ENCODE data around the gene MT2A.
A peak's percentile ranks its signal among the peaks of the same experiment; 100 is the strongest.

The MT2A gene

DNA sequence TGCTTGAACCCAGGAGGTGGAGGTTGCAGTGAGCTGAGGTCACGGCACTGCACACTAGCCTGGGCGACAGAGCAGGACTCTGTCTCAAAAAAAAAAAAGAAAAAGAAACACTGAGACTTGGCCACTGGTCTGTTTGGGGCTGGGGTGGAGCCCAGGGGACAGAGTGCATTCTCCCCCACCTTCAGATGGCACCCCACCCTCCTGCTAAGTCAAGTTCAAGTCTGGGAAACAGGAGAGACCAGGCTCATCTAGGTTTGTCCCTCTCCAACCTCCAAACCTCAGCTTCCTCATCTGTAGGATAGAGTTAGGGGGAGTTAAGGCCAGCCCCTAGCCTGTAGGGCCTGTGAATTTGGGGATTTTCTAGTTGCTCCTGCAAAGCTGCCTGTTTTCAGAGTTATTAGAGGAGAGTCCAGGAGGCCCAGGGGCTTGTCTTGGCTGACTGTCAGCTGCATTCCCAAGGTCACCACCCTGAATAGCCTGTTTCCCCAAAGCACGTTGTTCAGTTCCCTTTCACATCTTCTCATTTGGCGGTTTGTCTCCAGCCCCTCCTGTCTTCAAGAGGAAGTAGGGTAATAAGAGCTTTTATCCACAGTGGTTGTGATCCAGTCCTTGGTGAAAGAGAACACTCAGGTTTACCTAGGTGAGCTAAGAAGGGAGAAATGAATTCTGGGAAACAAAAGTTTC is 16.9 kb upstream of the MT2A start:
- in situ Hi-C loops (cut with HindIII; ENCODE audit: low pct_ligation_motif_present, low pct_unique_long_range_greater_than_20kb, low sequenced_read_pairs): no loop called here
- no peak for DNase-seq

DNA sequence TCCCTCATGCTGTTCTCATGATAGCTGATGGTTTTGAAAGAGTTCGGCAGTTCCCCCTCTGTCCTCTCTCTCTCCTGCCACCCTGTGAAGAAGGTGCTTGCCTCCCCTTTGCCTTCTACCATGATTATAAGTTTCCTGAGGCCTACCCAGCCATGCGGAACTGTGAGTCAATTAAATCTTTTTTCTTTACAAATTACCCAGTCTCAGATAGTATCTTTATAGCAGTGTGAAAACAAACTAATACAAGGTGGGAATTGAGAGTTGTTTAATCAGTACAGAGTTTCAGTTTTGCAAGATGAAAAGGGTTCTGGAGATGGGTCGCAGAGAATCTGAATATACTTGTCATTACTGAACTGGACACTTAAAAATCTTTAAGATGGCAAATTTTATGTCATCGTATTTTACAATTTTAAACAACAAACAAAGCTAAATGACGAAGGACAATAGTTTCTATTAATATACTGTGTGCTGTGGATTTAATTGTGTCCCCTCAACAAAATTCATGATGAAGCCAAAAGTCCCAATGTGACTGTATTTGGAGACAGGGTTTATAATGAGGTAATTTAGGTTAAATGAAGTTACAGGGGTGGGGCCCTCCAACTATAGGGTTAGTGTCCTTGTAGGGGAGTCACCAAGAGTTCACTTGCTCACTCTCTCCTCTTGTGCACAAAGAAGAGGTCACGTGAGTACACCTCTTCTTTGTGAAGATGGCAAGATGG is 14.7 kb upstream of the MT2A start:
- in situ Hi-C loops (cut with HindIII; ENCODE audit: low pct_ligation_motif_present, low pct_unique_long_range_greater_than_20kb, low sequenced_read_pairs): no loop called here
- no peak for DNase-seq

DNA sequence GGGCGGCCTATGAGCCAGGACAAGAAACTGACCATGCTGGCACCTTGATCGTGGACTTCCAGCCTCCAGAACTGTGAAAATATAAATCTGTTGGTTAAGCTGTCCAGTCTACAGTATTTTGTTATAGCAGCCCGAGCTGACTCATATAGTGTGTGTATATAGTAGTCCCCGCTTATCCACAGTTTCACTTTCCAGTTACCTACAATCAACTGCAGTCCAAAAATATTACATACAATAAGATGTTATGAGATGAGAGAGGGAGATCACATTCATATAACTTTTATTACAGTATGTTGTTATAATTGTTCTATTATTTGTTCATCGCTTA is 14.1 kb upstream of the MT2A start:
- DNase-seq: no peak
- in situ Hi-C loops (cut with HindIII; ENCODE audit: low pct_ligation_motif_present, low pct_unique_long_range_greater_than_20kb, low sequenced_read_pairs): no loop called here

DNA sequence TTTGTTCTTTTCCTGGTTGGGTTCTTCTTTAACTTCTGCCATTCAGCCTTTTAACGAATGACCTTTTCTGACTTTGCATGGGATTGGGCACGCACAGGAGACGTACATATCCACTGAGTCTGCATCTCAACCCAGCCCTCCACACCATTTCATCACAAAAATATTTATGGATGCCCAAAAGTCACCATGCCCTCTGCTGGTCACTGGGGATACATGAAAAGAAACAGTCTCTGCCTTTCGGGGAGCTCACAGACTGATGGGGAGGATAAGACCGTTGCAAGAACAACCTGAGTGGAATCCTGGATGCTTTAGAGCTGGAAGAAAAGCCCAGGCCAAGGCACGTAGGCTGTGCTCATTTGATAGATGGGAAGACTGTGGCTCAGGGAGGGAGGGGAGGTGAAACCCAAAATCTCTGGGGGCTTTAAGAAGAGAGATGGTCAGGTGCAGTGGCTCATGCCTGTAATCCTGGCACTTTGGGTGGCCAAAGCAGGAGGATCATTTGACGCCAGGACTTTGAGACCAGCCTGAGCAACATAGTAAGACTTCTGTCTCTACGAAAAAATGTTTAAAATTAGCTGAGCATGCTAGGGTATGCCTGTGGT is 7.9 kb upstream of the MT2A start:
- in situ Hi-C loops (cut with HindIII; ENCODE audit: low pct_ligation_motif_present, low pct_unique_long_range_greater_than_20kb, low sequenced_read_pairs): no loop called here
- DNase-seq: peak; percentile 73

GRCh38 chr16:56601325-56601724 is 7.1 kb upstream of the MT2A start:
- in situ Hi-C loops (cut with HindIII; ENCODE audit: low pct_ligation_motif_present, low pct_unique_long_range_greater_than_20kb, low sequenced_read_pairs): no loop called here
- no peak for DNase-seq

DNA sequence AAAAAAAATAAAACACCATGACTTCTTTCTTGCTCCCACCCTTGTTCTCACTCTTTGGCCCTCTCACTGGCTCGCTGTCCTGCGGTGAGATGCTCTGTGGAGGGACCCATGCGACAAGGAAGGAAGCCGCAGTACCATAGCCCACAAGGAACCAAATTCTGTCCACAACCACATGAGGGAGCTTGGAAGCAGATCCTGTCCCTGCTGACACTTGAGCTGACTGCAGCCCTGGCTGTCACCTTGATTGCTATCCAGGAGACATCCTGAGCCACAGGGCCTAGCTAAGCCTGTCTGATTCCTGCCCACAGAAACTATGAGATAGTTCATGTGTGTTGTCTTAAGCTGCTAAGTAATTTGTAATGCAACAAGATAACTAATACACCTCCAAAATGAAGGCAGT is 4.8 kb upstream of the MT2A start:
- in situ Hi-C loops (cut with HindIII; ENCODE audit: low pct_ligation_motif_present, low pct_unique_long_range_greater_than_20kb, low sequenced_read_pairs): no loop called here
- peak; percentile 75 for DNase-seq

GRCh38 chr16:56604966-56605365 is 3.4 kb upstream of the MT2A start:
- in situ Hi-C loops (cut with HindIII; ENCODE audit: low pct_ligation_motif_present, low pct_unique_long_range_greater_than_20kb, low sequenced_read_pairs): no loop called here
- no peak for DNase-seq

GRCh38 chr16:56605475-56605874 is 2.9 kb upstream of the MT2A start:
- no peak for DNase-seq
- in situ Hi-C loops (cut with HindIII; ENCODE audit: low pct_ligation_motif_present, low pct_unique_long_range_greater_than_20kb, low sequenced_read_pairs): no loop called here

GRCh38 chr16:56606071-56606475 is 2.3 kb upstream of the MT2A start:
- in situ Hi-C loops (cut with HindIII; ENCODE audit: low pct_ligation_motif_present, low pct_unique_long_range_greater_than_20kb, low sequenced_read_pairs): no loop called here
- peak; percentile 78 for DNase-seq

- in situ Hi-C loops (cut with HindIII; ENCODE audit: low pct_ligation_motif_present, low pct_unique_long_range_greater_than_20kb, low sequenced_read_pairs): no loop called here
- peak; percentile 87 for DNase-seq
These were observed 1.8 kb upstream of the MT2A start for GRCh38 chr16:56606476-56607108.

DNA sequence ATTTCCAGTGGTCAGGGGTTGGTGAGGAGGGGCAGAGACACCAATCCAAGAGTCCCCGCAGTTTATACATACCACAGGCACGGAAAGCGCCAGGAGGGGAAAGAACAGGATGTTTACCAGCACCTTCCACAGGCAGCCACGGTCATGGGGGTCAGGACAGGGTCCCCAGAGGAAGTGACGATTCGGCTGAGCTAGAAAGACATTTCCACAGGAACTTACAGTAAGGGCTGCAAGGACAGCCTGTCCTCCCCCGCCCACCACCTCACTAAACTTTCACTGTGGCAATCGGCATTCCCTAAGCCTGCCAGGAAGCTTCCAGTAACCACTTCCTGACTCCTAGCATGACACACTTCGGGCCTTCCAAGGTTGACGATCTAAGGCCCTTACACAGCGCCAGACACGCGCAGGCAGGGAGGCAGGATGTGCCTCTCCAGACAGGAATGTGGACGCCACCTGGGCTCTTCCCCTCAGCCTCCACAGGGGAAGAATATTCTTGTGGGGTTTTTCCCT is 1.2 kb upstream of the MT2A start:
- in situ Hi-C loops (cut with HindIII; ENCODE audit: low pct_ligation_motif_present, low pct_unique_long_range_greater_than_20kb, low sequenced_read_pairs): no loop called here
- DNase-seq: peak; percentile 99

DNA sequence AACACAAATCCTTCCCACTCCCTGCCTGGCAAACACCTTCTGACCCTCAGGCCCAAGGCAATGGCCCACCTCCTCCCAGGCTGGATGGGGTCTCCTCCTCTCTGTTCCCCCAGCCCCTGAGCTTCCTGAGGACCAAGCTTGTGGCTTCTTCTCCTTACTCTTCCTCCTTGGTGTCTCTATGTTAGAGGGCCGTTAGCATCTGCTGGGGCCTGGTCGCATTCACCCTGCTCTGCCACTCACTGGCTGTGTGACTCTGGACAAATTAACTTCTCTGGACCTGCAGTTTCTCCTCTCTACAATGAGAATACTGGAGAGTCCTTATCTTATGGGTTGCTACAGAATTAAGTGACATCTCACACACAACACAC is 725 bp upstream of the MT2A start:
- no peak for DNase-seq
- in situ Hi-C loops (cut with HindIII; ENCODE audit: low pct_ligation_motif_present, low pct_unique_long_range_greater_than_20kb, low sequenced_read_pairs): no loop called here

DNA sequence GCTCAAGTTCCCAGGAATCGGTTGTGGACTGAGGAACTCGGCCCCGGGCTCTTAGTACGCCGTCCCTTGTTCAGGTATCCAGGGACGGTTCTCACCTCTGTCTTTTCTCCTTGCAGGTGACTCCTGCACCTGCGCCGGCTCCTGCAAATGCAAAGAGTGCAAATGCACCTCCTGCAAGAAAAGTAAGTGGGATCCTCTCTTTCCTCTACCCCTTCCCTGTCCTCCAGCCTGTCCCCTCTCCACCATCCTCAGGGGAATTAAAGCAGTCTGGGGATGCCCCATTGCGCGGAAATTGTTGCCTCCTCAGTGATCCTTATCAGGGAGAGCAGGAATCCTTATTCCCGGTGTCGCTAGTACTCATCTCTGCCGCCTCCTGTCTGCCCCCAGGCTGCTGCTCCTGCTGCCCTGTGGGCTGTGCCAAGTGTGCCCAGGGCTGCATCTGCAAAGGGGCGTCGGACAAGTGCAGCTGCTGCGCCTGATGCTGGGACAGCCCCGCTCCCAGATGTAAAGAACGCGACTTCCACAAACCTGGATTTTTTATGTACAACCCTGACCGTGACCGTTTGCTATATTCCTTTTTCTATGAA is 585 bp downstream of the MT2A start:
- in situ Hi-C loops (cut with HindIII; ENCODE audit: low pct_ligation_motif_present, low pct_unique_long_range_greater_than_20kb, low sequenced_read_pairs): no loop called here
- no peak for DNase-seq

DNA sequence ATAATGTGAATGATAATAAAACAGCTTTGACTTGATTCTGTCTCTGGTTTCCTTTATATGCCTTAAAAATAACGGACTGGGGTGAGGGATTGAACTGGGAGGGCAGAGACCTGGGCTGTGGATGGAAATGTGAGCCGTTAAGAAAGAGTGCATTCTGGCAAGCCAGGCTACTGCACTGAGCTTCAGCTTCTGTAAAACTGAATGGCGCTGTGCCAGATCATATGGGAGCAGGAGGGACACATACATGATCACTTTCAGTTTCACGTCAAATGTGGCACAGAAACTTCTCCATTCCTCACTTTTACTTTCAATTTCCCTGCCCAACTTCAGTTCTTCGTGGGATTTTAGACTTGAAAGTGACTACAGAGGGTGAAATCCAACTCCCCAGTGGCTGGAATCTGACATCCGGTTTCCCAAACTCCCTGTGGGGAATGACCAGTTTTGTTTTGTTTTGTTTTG is 1.1 kb downstream of the MT2A start:
- peak; percentile 84 for DNase-seq
- in situ Hi-C loops (cut with HindIII; ENCODE audit: low pct_ligation_motif_present, low pct_unique_long_range_greater_than_20kb, low sequenced_read_pairs): no loop called here

DNA sequence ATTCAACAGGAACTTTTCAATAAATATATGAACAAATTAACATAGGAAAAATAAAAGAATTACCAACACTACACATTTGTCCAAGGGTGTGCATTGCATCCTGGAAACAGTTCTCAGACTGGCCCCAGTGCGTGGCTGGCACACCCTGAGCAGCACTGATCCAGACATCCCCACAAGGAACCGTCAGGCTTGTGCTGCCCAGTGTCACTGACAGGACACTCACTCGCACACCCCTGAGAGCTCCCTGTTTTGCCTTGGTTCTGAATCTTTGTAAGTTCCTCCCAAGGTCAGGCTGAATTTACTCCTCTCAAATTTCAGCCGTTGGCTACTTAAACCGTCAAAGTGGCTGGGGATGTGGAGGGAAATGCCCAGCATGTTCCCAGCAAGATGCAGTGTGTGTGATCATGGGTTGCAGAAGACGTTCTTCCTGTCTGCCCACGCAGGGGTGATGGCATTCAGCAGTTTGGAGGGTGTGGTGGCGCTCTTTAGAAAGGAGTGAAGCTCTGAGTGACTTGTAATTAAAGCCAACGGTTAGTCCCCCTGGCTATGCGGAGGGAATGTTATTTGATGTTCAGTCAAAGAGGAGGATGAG is 1.7 kb downstream of the MT2A start:
- peak; percentile 87 for DNase-seq
- in situ Hi-C loops (cut with HindIII; ENCODE audit: low pct_ligation_motif_present, low pct_unique_long_range_greater_than_20kb, low sequenced_read_pairs): no loop called here

DNA sequence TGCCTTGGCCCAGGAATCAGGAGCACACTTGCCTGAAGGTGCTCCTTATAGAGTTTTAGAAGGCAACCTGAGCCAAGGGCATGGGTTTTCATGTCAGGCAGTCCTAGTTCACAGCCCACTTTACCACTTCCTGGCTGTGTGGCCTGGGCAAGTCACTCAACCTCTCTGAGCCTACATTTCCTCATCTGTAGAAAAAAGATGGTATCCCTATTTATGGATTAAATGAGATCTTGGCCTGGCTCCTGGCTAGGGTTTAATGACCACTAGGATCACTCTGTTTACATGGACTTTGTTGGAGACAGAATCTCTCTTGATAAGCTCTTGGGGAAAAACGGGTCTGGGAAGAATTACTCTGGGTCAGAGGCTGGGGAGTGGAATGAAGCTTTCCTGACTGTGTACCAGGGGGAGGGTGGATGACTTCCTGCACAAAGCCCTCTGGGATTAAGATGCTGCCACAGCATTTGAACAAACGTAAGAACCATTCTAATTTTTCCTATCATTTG is 2.3 kb downstream of the MT2A start:
- in situ Hi-C loops (cut with HindIII; ENCODE audit: low pct_ligation_motif_present, low pct_unique_long_range_greater_than_20kb, low sequenced_read_pairs): no loop called here
- no peak for DNase-seq

GRCh38 chr16:56611281-56611833 is 3.0 kb downstream of the MT2A start:
- in situ Hi-C loops (cut with HindIII; ENCODE audit: low pct_ligation_motif_present, low pct_unique_long_range_greater_than_20kb, low sequenced_read_pairs): no loop called here

GRCh38 chr16:56613706-56614105 is 5.3 kb downstream of the MT2A start:
- in situ Hi-C loops (cut with HindIII; ENCODE audit: low pct_ligation_motif_present, low pct_unique_long_range_greater_than_20kb, low sequenced_read_pairs): no loop called here
- DNase-seq: no peak

More at GRCh38 chr16:56611281-56611833, 3.0 kb downstream of the MT2A start:
- peak; percentile 87 for DNase-seq
